ENCODE data around the gene MAGI2.
"Not testable (repeated sequence)": the region's sequence is repeated elsewhere in the genome, so short reads cannot be mapped to it uniquely, and the experiment has no call there.

Gene MAGI2

GRCh38 chr7:78299088-78299487 lies 1154.4 kb downstream of the MAGI2 start:
- no peak for DNase-seq
- Histone ChIP-seq H4K91ac (ENCODE audit: low read length) (no peak overlapping the region), H3K36me3 (ENCODE audit: control insufficient read depth in 1 of 2, insufficient read depth in 2 of 2, low read depth in 1 of 2, low read length in 2 of 2) (no peaks in the 10 kb centered on the region), H3K18ac (ENCODE audit: low read depth in 1 of 2, low read length in 2 of 2) (no peak overlapping the region), H3K27ac (ENCODE audit: low read length, poor library complexity, severe bottlenecking) (no peak overlapping the region), H4K8ac (ENCODE audit: low read length) (no peak overlapping the region), H3K4me3 (ENCODE audit: insufficient read depth in 1 of 2, low read depth in 1 of 2, low read length in 2 of 2) (no peak overlapping the region), H2BK12ac (ENCODE audit: low read length in 2 of 2) (no peak overlapping the region), H2BK120ac (ENCODE audit: low read depth, low read length) (no peak overlapping the region), H3K4me2 (ENCODE audit: low read length, poor library complexity, severe bottlenecking) (no peak overlapping the region), H3K9ac (ENCODE audit: low read length) (no peak overlapping the region), H2BK5ac (ENCODE audit: low read depth, low read length, poor library complexity, severe bottlenecking) (no peak overlapping the region), H3K14ac (ENCODE audit: low read length in 2 of 2) (no peak overlapping the region), H3K79me1 (replicated peaks; ENCODE audit: low read length, poor library complexity, severe bottlenecking) (no peaks in the 10 kb centered on the region), H3K9me3 (ENCODE audit: control insufficient read depth, low read length) (no peaks in the 10 kb centered on the region), H3K23ac (ENCODE audit: low read length in 2 of 2) (no peak overlapping the region), H2BK15ac (ENCODE audit: low read depth, poor library complexity, severe bottlenecking) (no peak overlapping the region), H3K4ac (ENCODE audit: low read depth in 1 of 2, low read length in 2 of 2) (no peak overlapping the region), H3K27me3 (ENCODE audit: control insufficient read depth in 1 of 2, insufficient read depth in 1 of 2, low read length in 2 of 2) (no peaks in the 10 kb centered on the region), H2AK5ac (ENCODE audit: low read length, severe bottlenecking) (no peak overlapping the region), H3K4me1 (ENCODE audit: control insufficient read depth, insufficient read depth, low read depth, low read length) (no peaks in the 10 kb centered on the region), H2AFZ (ENCODE audit: low read depth, low read length) (no peak overlapping the region)
- 92% methylated on average over 2 of the region's 5 CpGs for WGBS

GRCh38 chr7:78296644-78297371 lies 1156.7 kb downstream of the MAGI2 start:
- Histone ChIP-seq H3K9ac (ENCODE audit: low read length) (no peak overlapping the region), H3K4ac (ENCODE audit: low read depth in 1 of 2, low read length in 2 of 2) (no peak overlapping the region), H3K4me2 (ENCODE audit: low read length, poor library complexity, severe bottlenecking) (no peak overlapping the region), H2AK5ac (ENCODE audit: low read length, severe bottlenecking) (no peak overlapping the region), H4K8ac (ENCODE audit: low read length) (no peak overlapping the region), H3K27me3 (ENCODE audit: control insufficient read depth in 1 of 2, insufficient read depth in 1 of 2, low read length in 2 of 2) (no peaks in the 10 kb centered on the region), H3K4me1 (ENCODE audit: control insufficient read depth, insufficient read depth, low read depth, low read length) (no peaks in the 10 kb centered on the region), H3K18ac (ENCODE audit: low read depth in 1 of 2, low read length in 2 of 2) (no peak overlapping the region), H2AFZ (ENCODE audit: low read depth, low read length) (no peak overlapping the region), H3K27ac (ENCODE audit: low read length, poor library complexity, severe bottlenecking) (no peak overlapping the region), H2BK12ac (ENCODE audit: low read length in 2 of 2) (no peak overlapping the region), H3K79me1 (replicated peaks; ENCODE audit: low read length, poor library complexity, severe bottlenecking) (no peaks in the 10 kb centered on the region), H3K36me3 (ENCODE audit: control insufficient read depth in 1 of 2, insufficient read depth in 2 of 2, low read depth in 1 of 2, low read length in 2 of 2) (no peaks in the 10 kb centered on the region), H3K4me3 (ENCODE audit: insufficient read depth in 1 of 2, low read depth in 1 of 2, low read length in 2 of 2) (no peak overlapping the region), H3K9me3 (ENCODE audit: control insufficient read depth, low read length) (no peaks in the 10 kb centered on the region), H2BK120ac (ENCODE audit: low read depth, low read length) (no peak overlapping the region), H3K23ac (ENCODE audit: low read length in 2 of 2) (no peak overlapping the region), H4K91ac (ENCODE audit: low read length) (no peak overlapping the region), H2BK15ac (ENCODE audit: low read depth, poor library complexity, severe bottlenecking) (no peak overlapping the region), H3K14ac (ENCODE audit: low read length in 2 of 2) (no peak overlapping the region), H2BK5ac (ENCODE audit: low read depth, low read length, poor library complexity, severe bottlenecking) (no peak overlapping the region)
- DNase-seq: no peak
- 86% methylated on average over 3 of the region's 5 CpGs for WGBS

GRCh38 chr7:78296046-78296597 lies 1157.3 kb downstream of the MAGI2 start:
- H3K9ac ChIP-seq (ENCODE audit: low read length): no peak overlapping the region
- no peak overlapping the region for H4K8ac ChIP-seq (ENCODE audit: low read length)
- no peaks in the 10 kb centered on the region for H3K4me1 ChIP-seq (ENCODE audit: control insufficient read depth, insufficient read depth, low read depth, low read length)
- H3K14ac ChIP-seq (ENCODE audit: low read length in 2 of 2): no peak overlapping the region
- H3K23ac ChIP-seq (ENCODE audit: low read length in 2 of 2): no peak overlapping the region
- H3K4me2 ChIP-seq (ENCODE audit: low read length, poor library complexity, severe bottlenecking): no peak overlapping the region
- no peak overlapping the region for H2BK15ac ChIP-seq (ENCODE audit: low read depth, poor library complexity, severe bottlenecking)
- no peaks in the 10 kb centered on the region for H3K79me1 ChIP-seq (replicated peaks; ENCODE audit: low read length, poor library complexity, severe bottlenecking)
- H3K4me3 ChIP-seq (ENCODE audit: insufficient read depth in 1 of 2, low read depth in 1 of 2, low read length in 2 of 2): no peak overlapping the region
- H2BK12ac ChIP-seq (ENCODE audit: low read length in 2 of 2): no peak overlapping the region
- H2AFZ ChIP-seq (ENCODE audit: low read depth, low read length): no peak overlapping the region
- no peaks in the 10 kb centered on the region for H3K27me3 ChIP-seq (ENCODE audit: control insufficient read depth in 1 of 2, insufficient read depth in 1 of 2, low read length in 2 of 2)
- no peak overlapping the region for H4K91ac ChIP-seq (ENCODE audit: low read length)
- H2AK5ac ChIP-seq (ENCODE audit: low read length, severe bottlenecking): no peak overlapping the region
- H3K4ac ChIP-seq (ENCODE audit: low read depth in 1 of 2, low read length in 2 of 2): no peak overlapping the region
- H2BK5ac ChIP-seq (ENCODE audit: low read depth, low read length, poor library complexity, severe bottlenecking): no peak overlapping the region
- H3K36me3 ChIP-seq (ENCODE audit: control insufficient read depth in 1 of 2, insufficient read depth in 2 of 2, low read depth in 1 of 2, low read length in 2 of 2): no peaks in the 10 kb centered on the region
- H3K18ac ChIP-seq (ENCODE audit: low read depth in 1 of 2, low read length in 2 of 2): no peak overlapping the region
- 100% methylated on average over 2 of the region's 2 CpGs for WGBS
- H3K27ac ChIP-seq (ENCODE audit: low read length, poor library complexity, severe bottlenecking): no peak overlapping the region
- no peak for DNase-seq
- H2BK120ac ChIP-seq (ENCODE audit: low read depth, low read length): no peak overlapping the region
- H3K9me3 ChIP-seq (ENCODE audit: control insufficient read depth, low read length): no peaks in the 10 kb centered on the region

GRCh38 chr7:78289471-78289870 lies 1164.0 kb downstream of the MAGI2 start:
- no CpG with 5 or more reads among the region's 3 CpGs for WGBS

More at GRCh38 chr7:78289471-78289870, 1164.0 kb downstream of the MAGI2 start:
- H3K4me1 ChIP-seq (ENCODE audit: control insufficient read depth, insufficient read depth, low read depth, low read length); H3K14ac ChIP-seq (ENCODE audit: low read length in 2 of 2); H4K91ac ChIP-seq (ENCODE audit: low read length); H3K4me3 ChIP-seq (ENCODE audit: insufficient read depth in 1 of 2, low read depth in 1 of 2, low read length in 2 of 2); H3K9me3 ChIP-seq (ENCODE audit: control insufficient read depth, low read length); H3K23ac ChIP-seq (ENCODE audit: low read length in 2 of 2); H2BK120ac ChIP-seq (ENCODE audit: low read depth, low read length); H2BK12ac ChIP-seq (ENCODE audit: low read length in 2 of 2); H3K9ac ChIP-seq (ENCODE audit: low read length); H3K27ac ChIP-seq (ENCODE audit: low read length, poor library complexity, severe bottlenecking); H3K4ac ChIP-seq (ENCODE audit: low read depth in 1 of 2, low read length in 2 of 2); H3K4me2 ChIP-seq (ENCODE audit: low read length, poor library complexity, severe bottlenecking); H3K18ac ChIP-seq (ENCODE audit: low read depth in 1 of 2, low read length in 2 of 2); DNase-seq; H3K27me3 ChIP-seq (ENCODE audit: control insufficient read depth in 1 of 2, insufficient read depth in 1 of 2, low read length in 2 of 2); H2BK5ac ChIP-seq (ENCODE audit: low read depth, low read length, poor library complexity, severe bottlenecking); H4K8ac ChIP-seq (ENCODE audit: low read length); H2AFZ ChIP-seq (ENCODE audit: low read depth, low read length); H2BK15ac ChIP-seq (ENCODE audit: low read depth, poor library complexity, severe bottlenecking); H3K36me3 ChIP-seq (ENCODE audit: control insufficient read depth in 1 of 2, insufficient read depth in 2 of 2, low read depth in 1 of 2, low read length in 2 of 2); H3K79me1 ChIP-seq (replicated peaks; ENCODE audit: low read length, poor library complexity, severe bottlenecking); H2AK5ac ChIP-seq (ENCODE audit: low read length, severe bottlenecking): not testable (repeated sequence)
